IPS DF 6.9 (cell line): ENCODE data around the gene PIWIL4.

Experiments
- DNase-seq: peaks from one replicate; pipeline ENCODE4 v3.0.0-alpha.2; 2013; ENCODE audit warnings: low read depth, low spot score
- H3K27ac ChIP-seq: one replicate; pipeline ENCODE4 v1.5.1; 2013; ENCODE audit warnings: low read length, control low read depth
- H3K27me3 ChIP-seq: 2 replicates; pipeline ENCODE4 v1.6.1; 2013; ENCODE audit warnings: mild to moderate bottlenecking, low read length; ENCODE audit not compliant: control insufficient read depth, insufficient read depth
- H3K36me3 ChIP-seq: 2 replicates; pipeline ENCODE4 v1.6.1; 2013; ENCODE audit warnings: low read length; ENCODE audit not compliant: control insufficient read depth, insufficient read depth
- H3K4me1 ChIP-seq: 2 replicates; pipeline ENCODE4 v1.6.1; 2013; ENCODE audit warnings: low read length; ENCODE audit not compliant: control insufficient read depth, insufficient read depth
- H3K4me3 ChIP-seq: 2 replicates; pipeline ENCODE4 v1.5.1; 2013; ENCODE audit warnings: mild to moderate bottlenecking, low read length
- H3K9me3 ChIP-seq: 2 replicates; pipeline ENCODE4 v1.6.1; 2013; ENCODE audit warnings: low read length, inconsistent platforms; ENCODE audit not compliant: control insufficient read depth, insufficient read depth
- WGBS: extraction: QIAGEN DNeasy Blood & Tissue Kit; methylation state at CpG from one replicate; pipeline ENCODE4 v1.1.7; 2013; ENCODE audit warnings: mixed read lengths, missing lambda C conversion rate; ENCODE audit not compliant: insufficient read length, insufficient coverage; 5-methylcytosine and 5-hydroxymethylcytosine counted together

The PIWIL4 gene

GRCh38 chr11:94649964-94650623 lies 82.9 kb downstream of the PIWIL4 start:
- no CpG with 5 or more reads among the region's 4 CpGs for WGBS
- H3K9me3 ChIP-seq = no peaks in the 10 kb centered on the region
- H3K27ac ChIP-seq = peak overlapping the region; percentile 37
- peaks cover 8% of the 10 kb centered on the region; the same call in 1 of the 2 replicates for H3K36me3 ChIP-seq
- H3K27me3 ChIP-seq = no peaks in the 10 kb centered on the region
- peak overlapping the region; percentile 36 for H3K4me3 ChIP-seq
- DNase-seq = peak; percentile 66
- peaks cover 1% of the 10 kb centered on the region; the same call in 1 of the 2 replicates for H3K4me1 ChIP-seq

DNA sequence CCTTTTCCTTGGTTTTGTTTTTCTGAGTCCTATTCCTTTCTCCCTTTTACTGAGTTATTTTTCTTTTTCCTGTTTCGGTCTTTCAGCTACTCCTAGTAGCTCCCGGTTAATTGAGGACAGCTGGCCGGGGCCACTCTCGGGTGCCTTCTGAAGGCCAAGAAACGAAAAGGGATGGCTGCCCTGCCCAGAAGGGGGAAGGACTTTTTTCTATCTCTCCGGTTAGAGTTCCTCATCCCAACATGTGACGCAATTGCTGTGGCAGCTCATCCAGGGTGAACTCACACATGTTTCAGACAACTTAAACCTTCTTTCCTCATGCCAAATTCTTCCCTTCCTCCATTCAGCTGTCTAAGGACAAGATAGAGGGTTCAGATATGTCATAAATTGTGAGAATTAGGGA lies 83.6 kb downstream of the PIWIL4 start:
- WGBS = no CpG with 5 or more reads among the region's 7 CpGs
- peaks cover 1% of the 10 kb centered on the region; the same call in 1 of the 2 replicates for H3K4me1 ChIP-seq
- H3K9me3 ChIP-seq = no peaks in the 10 kb centered on the region
- peak overlapping the region; percentile 36 for H3K4me3 ChIP-seq
- no peak for DNase-seq
- H3K27ac ChIP-seq = peak overlapping the region; percentile 37
- H3K27me3 ChIP-seq = no peaks in the 10 kb centered on the region
- peaks cover 8% of the 10 kb centered on the region; the same call in 1 of the 2 replicates for H3K36me3 ChIP-seq

DNA sequence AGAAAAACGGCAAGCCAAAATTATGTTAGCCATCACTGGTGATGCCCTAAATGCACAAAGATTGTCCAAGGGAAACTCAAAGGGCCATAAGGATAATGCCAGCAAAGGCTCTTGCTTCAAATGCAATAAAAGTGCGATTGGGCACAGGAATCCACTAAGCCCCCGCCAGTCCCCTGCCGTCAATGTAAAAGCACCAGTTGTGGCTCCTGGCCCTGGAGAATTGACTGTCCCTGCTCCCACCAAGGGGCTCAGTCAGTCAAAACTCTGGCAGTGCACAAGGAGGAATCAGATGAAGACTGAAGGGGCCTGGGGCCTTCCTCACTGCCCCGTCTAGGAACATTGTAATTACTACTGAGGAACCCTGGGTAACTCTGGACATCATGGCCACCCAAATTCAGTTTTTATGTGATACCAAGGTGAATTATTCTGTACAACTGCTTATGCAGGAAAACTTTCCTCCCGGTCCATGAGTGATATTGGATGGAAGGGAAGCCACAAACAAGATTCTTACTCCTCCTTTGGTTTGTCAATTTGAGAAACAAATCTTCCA lies 85.6 kb downstream of the PIWIL4 start:
- DNase-seq = no peak
- Histone ChIP-seq H3K36me3 (peaks cover 13% of the 10 kb centered on the region; the same call in 1 of the 2 replicates), H3K4me1 (peaks cover 7% of the 10 kb centered on the region; the same call in 1 of the 2 replicates), H3K9me3 (no peaks in the 10 kb centered on the region), H3K27me3 (no peaks in the 10 kb centered on the region), H3K27ac (peak overlapping the region; percentile 32), H3K4me3 (no peak overlapping the region)
- no CpG with 5 or more reads among the region's 6 CpGs for WGBS

DNA sequence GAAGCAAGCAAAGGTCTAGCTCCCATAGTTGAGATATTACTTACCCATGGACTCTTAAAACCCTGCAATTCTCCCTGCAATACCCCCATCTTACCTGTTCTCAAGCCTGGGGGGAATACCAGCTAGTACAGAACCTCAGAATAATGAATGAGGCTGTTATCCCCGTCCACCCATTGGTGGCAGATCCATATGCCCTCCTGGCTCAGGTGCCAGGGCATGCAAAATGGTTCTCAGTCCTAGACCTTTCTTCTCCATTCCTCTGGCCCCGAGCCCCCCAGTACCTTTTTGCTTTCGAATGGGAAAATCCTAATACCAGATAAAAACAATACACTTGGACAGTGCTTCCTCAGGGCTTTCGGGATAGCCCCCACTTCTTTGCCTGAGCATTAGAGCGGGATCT lies 86.4 kb downstream of the PIWIL4 start:
- Histone ChIP-seq H3K27me3 (no peaks in the 10 kb centered on the region), H3K36me3 (peaks cover 13% of the 10 kb centered on the region; the same call in 1 of the 2 replicates), H3K4me3 (no peak overlapping the region), H3K27ac (peak overlapping the region; percentile 32), H3K4me1 (peaks cover 7% of the 10 kb centered on the region; the same call in 1 of the 2 replicates), H3K9me3 (no peaks in the 10 kb centered on the region)
- no peak for DNase-seq
- WGBS = no CpG with 5 or more reads among the region's 5 CpGs

DNA sequence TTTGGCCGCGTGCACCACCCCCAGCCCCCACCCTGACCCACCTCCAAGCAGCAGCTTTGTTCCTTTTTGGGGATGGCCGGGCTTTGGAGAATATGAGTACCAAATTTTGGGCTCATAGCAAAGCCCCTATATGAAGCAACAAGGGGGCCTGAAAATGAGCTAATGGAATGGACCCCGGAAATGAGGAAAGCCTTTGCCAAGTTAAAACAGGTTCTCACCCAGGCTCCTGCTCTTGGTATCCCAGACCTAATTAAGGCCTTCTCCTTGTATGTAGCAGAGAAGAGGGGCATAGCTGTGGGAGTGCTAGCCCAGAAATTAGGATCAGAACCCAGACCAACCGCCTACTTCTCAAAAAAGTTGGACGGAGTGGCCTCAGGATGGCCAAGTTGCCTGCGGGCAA lies 87.0 kb downstream of the PIWIL4 start:
- DNase-seq = no peak
- H3K4me3 ChIP-seq = no peak overlapping the region
- peaks cover 7% of the 10 kb centered on the region; the same call in 1 of the 2 replicates for H3K4me1 ChIP-seq
- no peaks in the 10 kb centered on the region for H3K9me3 ChIP-seq
- no peak overlapping the region for H3K27ac ChIP-seq
- H3K27me3 ChIP-seq = no peaks in the 10 kb centered on the region
- WGBS = no CpG with 5 or more reads among the region's 7 CpGs
- H3K36me3 ChIP-seq = peaks cover 13% of the 10 kb centered on the region; the same call in 1 of the 2 replicates

DNA sequence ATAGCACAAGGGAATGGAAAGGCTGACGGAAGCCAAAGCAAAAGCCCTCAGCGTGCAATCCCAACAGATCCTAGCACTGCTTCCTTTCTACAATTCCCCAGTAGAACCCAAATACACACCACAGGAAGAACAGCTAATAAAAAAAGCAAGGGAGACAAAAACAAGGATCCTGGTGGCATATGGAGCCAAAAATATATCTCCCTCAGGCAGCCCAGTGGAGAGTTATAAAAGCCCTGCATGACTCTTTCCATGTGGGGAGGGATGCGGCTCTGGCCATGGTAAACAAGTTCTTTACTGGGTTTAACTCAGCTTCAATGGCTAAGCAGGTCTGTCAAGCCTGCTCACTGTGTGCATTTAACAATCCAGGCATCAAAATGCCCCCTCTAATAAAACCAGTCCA lies 88.1 kb downstream of the PIWIL4 start:
- no peak for DNase-seq
- Histone ChIP-seq H3K27me3 (no peaks in the 10 kb centered on the region), H3K9me3 (no peaks in the 10 kb centered on the region), H3K4me1 (peaks cover 7% of the 10 kb centered on the region; the same call in 1 of the 2 replicates), H3K4me3 (no peak overlapping the region), H3K36me3 (peaks cover 12% of the 10 kb centered on the region; the same call in 1 of the 2 replicates), H3K27ac (no peak overlapping the region)
- WGBS = no CpG with 5 or more reads among the region's 3 CpGs

DNA sequence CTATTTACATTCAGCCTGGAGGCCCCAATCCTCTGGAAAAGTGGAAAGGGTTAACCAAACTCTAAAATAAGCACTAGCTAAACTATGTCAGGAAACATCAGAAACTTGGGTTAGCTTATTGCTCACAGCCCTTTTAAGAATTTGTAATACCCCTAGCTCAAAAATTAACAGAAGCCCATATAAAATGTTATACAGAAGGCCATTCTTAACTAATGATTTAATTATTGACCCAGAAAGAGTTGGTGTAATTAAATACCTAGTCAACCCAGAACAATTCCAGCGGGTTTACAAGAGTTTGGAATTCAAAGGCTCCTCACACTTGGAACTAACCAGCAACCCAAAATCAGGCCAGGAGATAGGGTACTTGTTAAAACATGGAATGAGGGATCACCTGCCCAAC lies 88.8 kb downstream of the PIWIL4 start:
- peaks cover 8% of the 10 kb centered on the region; the same call in 1 of the 2 replicates for H3K36me3 ChIP-seq
- no CpG with 5 or more reads among the region's 1 CpG for WGBS
- no peak overlapping the region for H3K27ac ChIP-seq
- H3K27me3 ChIP-seq = no peaks in the 10 kb centered on the region
- peaks cover 6% of the 10 kb centered on the region; the same call in 1 of the 2 replicates for H3K4me1 ChIP-seq
- no peaks in the 10 kb centered on the region for H3K9me3 ChIP-seq
- H3K4me3 ChIP-seq = no peak overlapping the region
- DNase-seq = no peak

- H3K4me1 ChIP-seq = peaks cover 6% of the 10 kb centered on the region; the same call in 1 of the 2 replicates
These were observed 89.8 kb downstream of the PIWIL4 start for GRCh38 chr11:94656968-94657367.

DNA sequence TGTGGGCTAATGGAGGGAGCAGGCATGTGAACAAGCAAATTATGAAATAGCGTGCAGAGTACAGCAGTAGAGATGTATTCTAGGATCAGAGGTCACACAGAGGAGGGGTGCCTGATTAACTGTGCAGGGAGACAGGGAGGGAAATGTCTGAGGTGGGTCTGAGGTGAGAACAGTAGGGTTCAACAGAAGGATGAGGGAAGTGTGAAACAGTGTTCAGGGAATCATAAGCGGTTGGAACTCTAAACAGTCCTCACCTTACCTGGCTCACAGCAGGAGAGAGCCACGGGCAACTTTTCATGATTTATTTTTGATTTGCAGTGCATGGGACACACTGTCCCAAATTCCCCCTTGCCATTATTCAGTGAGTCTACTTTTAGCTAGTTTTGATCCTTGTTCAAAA lies 90.5 kb downstream of the PIWIL4 start:
- Histone ChIP-seq H3K4me1 (peaks cover 6% of the 10 kb centered on the region; the same call in 1 of the 2 replicates), H3K4me3 (no peak overlapping the region), H3K9me3 (no peaks in the 10 kb centered on the region), H3K27ac (no peak overlapping the region), H3K27me3 (no peaks in the 10 kb centered on the region), H3K36me3 (peaks cover 7% of the 10 kb centered on the region; the same call in 1 of the 2 replicates)
- DNase-seq = no peak
- no CpG with 5 or more reads among the region's 3 CpGs for WGBS

More at GRCh38 chr11:94656968-94657367, 89.8 kb downstream of the PIWIL4 start:
- WGBS = no CpG with 5 or more reads among the region's 6 CpGs
- Histone ChIP-seq H3K27ac (no peak overlapping the region), H3K4me3 (no peak overlapping the region), H3K27me3 (no peaks in the 10 kb centered on the region), H3K36me3 (peaks cover 8% of the 10 kb centered on the region; the same call in 1 of the 2 replicates), H3K9me3 (no peaks in the 10 kb centered on the region)
- peak; percentile 60 for DNase-seq

DNA sequence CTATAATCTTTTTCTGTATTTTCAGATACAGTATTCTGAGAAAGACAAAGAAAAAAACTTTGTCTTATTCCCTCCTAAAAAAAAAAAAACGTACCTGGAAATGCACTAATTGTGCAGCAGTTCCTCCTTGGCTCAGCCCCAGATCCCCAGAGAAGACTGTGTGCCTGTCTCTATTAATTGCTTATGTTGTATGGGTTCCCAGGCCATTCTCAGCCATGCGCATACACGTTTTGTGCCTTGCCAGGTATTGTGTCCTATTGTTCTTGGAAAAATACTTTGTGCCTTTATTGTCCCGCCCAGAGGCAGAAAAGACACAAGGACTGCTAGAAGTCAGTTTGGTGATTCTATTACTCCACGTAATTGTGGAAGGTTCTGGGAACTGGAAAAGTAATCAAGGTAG lies 91.2 kb downstream of the PIWIL4 start:
- no peaks in the 10 kb centered on the region for H3K27me3 ChIP-seq
- H3K4me1 ChIP-seq = peaks cover 6% of the 10 kb centered on the region; the same call in 1 of the 2 replicates
- no peak for DNase-seq
- H3K27ac ChIP-seq = no peak overlapping the region
- WGBS = no CpG with 5 or more reads among the region's 5 CpGs
- H3K36me3 ChIP-seq = peaks cover 5% of the 10 kb centered on the region; the same call in 1 of the 2 replicates
- no peaks in the 10 kb centered on the region for H3K9me3 ChIP-seq
- H3K4me3 ChIP-seq = no peak overlapping the region
